H9 (cell line): ENCODE data around the gene BRD1. TPM values are rescaled to one million over a fixed set of nuclear protein-coding genes. Genes with fewer than 3 reads are reported as not detected.

Source experiments
- DNase-seq: peaks from one replicate; pipeline ENCODE4 v3.0.0-alpha.2; 2017
- H2AFZ ChIP-seq: one replicate; pipeline ENCODE4 v1.6.1; 2013; ENCODE audit warnings: mild to moderate bottlenecking, low read length, control low read depth, moderate library complexity
- H2AK5ac ChIP-seq: 2 replicates; pipeline ENCODE4 v1.6.1; 2013; ENCODE audit warnings: low read length, control low read depth, mixed read lengths; ENCODE audit not compliant: insufficient read length
- H2BK120ac ChIP-seq: one replicate; pipeline ENCODE4 v1.6.1; 2013; ENCODE audit warnings: low read depth, mild to moderate bottlenecking, low read length, control low read depth, inconsistent platforms; ENCODE audit not compliant: poor library complexity, severe bottlenecking
- H2BK12ac ChIP-seq: 2 replicates; pipeline ENCODE4 v1.6.1; 2013; ENCODE audit warnings: low read length, control low read depth, mixed read lengths, low read depth; ENCODE audit not compliant: insufficient read length
- H2BK15ac ChIP-seq: 2 replicates; pipeline ENCODE4 v1.6.1; 2013; ENCODE audit warnings: low read depth, low read length, control low read depth
- H2BK20ac ChIP-seq: one replicate; pipeline ENCODE4 v1.6.1; 2013; ENCODE audit warnings: low read depth, mild to moderate bottlenecking, low read length, control low read depth, inconsistent platforms; ENCODE audit not compliant: poor library complexity, severe bottlenecking
- H2BK5ac ChIP-seq: 2 replicates; pipeline ENCODE4 v1.6.1; 2013; ENCODE audit warnings: low read length, control low read depth, mixed read lengths; ENCODE audit not compliant: insufficient read length
- H3K14ac ChIP-seq: 2 replicates; pipeline ENCODE4 v1.6.1; 2013; ENCODE audit warnings: low read length, control low read depth; ENCODE audit not compliant: insufficient read depth
- H3K18ac ChIP-seq: 2 replicates; pipeline ENCODE4 v1.6.1; 2013; ENCODE audit warnings: low read depth, mild to moderate bottlenecking, mixed read lengths, low read length, control low read depth; ENCODE audit not compliant: insufficient read length
- H3K23ac ChIP-seq: 2 replicates; pipeline ENCODE4 v1.6.1; 2013; ENCODE audit warnings: low read length, control low read depth, mixed read lengths, low read depth; ENCODE audit not compliant: insufficient read length
- H3K23me2 ChIP-seq: 2 replicates; pipeline ENCODE4 v1.6.1; 2013; ENCODE audit warnings: low read depth, mild to moderate bottlenecking, mixed read lengths, low read length, control low read depth; ENCODE audit not compliant: insufficient read length, poor library complexity, severe bottlenecking
- H3K27ac ChIP-seq: 2 replicates; pipeline ENCODE4 v1.5.1; 2013; ENCODE audit warnings: low read length, control low read depth, mixed read lengths, low read depth; ENCODE audit not compliant: insufficient read length
- H3K27me3 ChIP-seq: 2 replicates; pipeline ENCODE4 v1.6.1; 2013; ENCODE audit warnings: low read length, control low read depth, inconsistent platforms; ENCODE audit not compliant: insufficient read depth
- H3K4ac ChIP-seq: 2 replicates; pipeline ENCODE4 v1.6.1; 2013; ENCODE audit warnings: low read depth, mild to moderate bottlenecking, control low read depth, inconsistent platforms, low read length, moderate library complexity
- H3K4me1 ChIP-seq: 2 replicates; pipeline ENCODE4 v1.6.1; 2013; ENCODE audit warnings: low read length, control low read depth, inconsistent platforms; ENCODE audit not compliant: insufficient read depth
- H3K4me2 ChIP-seq: 2 replicates; pipeline ENCODE4 v1.6.1; 2013; ENCODE audit warnings: low read length, control low read depth, mixed read lengths; ENCODE audit not compliant: insufficient read length, insufficient read depth
- H3K56ac ChIP-seq: 2 replicates; pipeline ENCODE4 v1.6.1; 2013; ENCODE audit warnings: low read depth, mild to moderate bottlenecking, mixed read lengths, low read length, control low read depth; ENCODE audit not compliant: insufficient read length
- H3K79me1 ChIP-seq: 2 replicates; pipeline ENCODE4 v1.6.1; 2013; ENCODE audit warnings: low read depth, mild to moderate bottlenecking, moderate library complexity, low read length, control low read depth, inconsistent platforms; ENCODE audit not compliant: insufficient read depth, poor library complexity, severe bottlenecking
- H3K79me2 ChIP-seq: 2 replicates; pipeline ENCODE4 v1.6.1; 2013; ENCODE audit warnings: low read length, control low read depth, inconsistent platforms; ENCODE audit not compliant: insufficient read depth
- H3K9ac ChIP-seq: 2 replicates; pipeline ENCODE4 v1.6.1; 2013; ENCODE audit warnings: low read length, control low read depth, mixed read lengths; ENCODE audit not compliant: insufficient read length; ENCODE audit errors: extremely low read depth
- H3K9me3 ChIP-seq: one replicate; pipeline ENCODE4 v1.6.1; 2013; ENCODE audit warnings: low read depth, low read length, inconsistent platforms; ENCODE audit not compliant: control insufficient read depth
- H3T11ph ChIP-seq: one replicate; pipeline ENCODE4 v1.6.1; 2013; ENCODE audit warnings: mild to moderate bottlenecking, low read length, control low read depth, inconsistent platforms
- H4K20me1 ChIP-seq: one replicate; pipeline ENCODE4 v1.6.1; 2013; ENCODE audit not compliant: control insufficient read depth, insufficient read length, insufficient read depth
- H4K5ac ChIP-seq: 2 replicates; pipeline ENCODE4 v1.6.1; 2013; ENCODE audit warnings: low read depth, mild to moderate bottlenecking, mixed read lengths, low read length, control low read depth; ENCODE audit not compliant: insufficient read length
- H4K8ac ChIP-seq: replicated peaks from 2 replicates; pipeline ENCODE4 v1.6.1; 2013; ENCODE audit warnings: low read length, control low read depth, mixed read lengths, low read depth; ENCODE audit not compliant: insufficient read length
- H4K91ac ChIP-seq: 2 replicates; pipeline ENCODE4 v1.6.1; 2013; ENCODE audit warnings: low read depth, mild to moderate bottlenecking, moderate library complexity, mixed read lengths, low read length, control low read depth; ENCODE audit not compliant: insufficient read length
- H3K27ac Mint-ChIP-seq, 3 experiments: 2 replicates in 2 of 3; 3 replicates in 1 of 3; pipeline ENCODE4 v1.8.0; 2020 to 2021; ENCODE audit warnings: mixed read lengths in 3 of 3, mild to moderate bottlenecking in 1 of 3, moderate library complexity in 1 of 3
- H3K27me3 Mint-ChIP-seq: 2 replicates; pipeline ENCODE4 v1.8.0; 2021; ENCODE audit warnings: low read depth, mild to moderate bottlenecking, moderate library complexity, mixed read lengths
- H3K36me3 Mint-ChIP-seq, 3 experiments: 2 replicates in 2 of 3; 3 replicates in 1 of 3; pipeline ENCODE4 v1.8.0; 2020 to 2021; ENCODE audit warnings: low read depth in 3 of 3, mixed read lengths in 3 of 3; ENCODE audit not compliant: insufficient read depth in 1 of 3
- H3K4me1 Mint-ChIP-seq, 2 experiments: 2 replicates each; pipeline ENCODE4 v1.8.0; 2020; ENCODE audit warnings: mixed read lengths in 2 of 2
- H3K4me3 Mint-ChIP-seq, 2 experiments: 2 replicates in 1 of 2; 3 replicates in 1 of 2; pipeline ENCODE4 v1.8.0; 2020 to 2021; ENCODE audit warnings: mild to moderate bottlenecking in 2 of 2, mixed read lengths in 2 of 2, moderate library complexity in 1 of 2
- H3K9me3 Mint-ChIP-seq, 2 experiments: 2 replicates in 1 of 2; 3 replicates in 1 of 2; pipeline ENCODE4 v1.8.0; 2020; ENCODE audit warnings: mild to moderate bottlenecking in 2 of 2, mixed read lengths in 2 of 2, moderate library complexity in 1 of 2
- CTCF ChIP-seq: fragments of 200-600 bp; sonication (generic); conservative IDR thresholded peaks from 3 replicates; pipeline ENCODE4 v1.8.0; 2021; ENCODE audit warnings: antibody characterized with exemption, mild to moderate bottlenecking
- WGBS: extraction: QIAGEN DNeasy Blood & Tissue Kit; methylation state at CpG from one replicate; pipeline ENCODE4 v1.1.7; 2013; ENCODE audit warnings: missing lambda C conversion rate, low lambda C conversion rate, mixed read lengths; ENCODE audit not compliant: insufficient read length; ENCODE audit errors: extremely low coverage; 5-methylcytosine and 5-hydroxymethylcytosine counted together
- total RNA-seq: library from RNA; stranded (reverse); gene quantifications from 2 replicates; pipeline ENCODE4 v1.2.1, GENCODE V29; 2021

Gene BRD1
- total RNA-seq, 1 experiment from 2014 or later, result 51.3 TPM

GRCh38 chr22:49747716-49748115 lies 80.0 kb downstream of the BRD1 start:
- H3K4me1 ChIP-seq, result peaks cover 2% of the 10 kb centered on the region; the same call in 1 of the 2 replicates
- peaks cover 12% of the 10 kb centered on the region for H3K27me3 Mint-ChIP-seq
- H4K20me1 ChIP-seq, result peaks cover 3% of the 10 kb centered on the region
- H3K9ac ChIP-seq, result no peak overlapping the region
- no peak overlapping the region for H2BK5ac ChIP-seq
- peaks cover 45% of the 10 kb centered on the region in 2 experiments for H3K9me3 Mint-ChIP-seq
- H3K23me2 ChIP-seq, result no peaks in the 10 kb centered on the region
- H3K9me3 ChIP-seq, result peaks cover 9% of the 10 kb centered on the region
- no CpG with 5 or more reads among the region's 3 CpGs for WGBS
- no peak overlapping the region for H4K91ac ChIP-seq
- H3K36me3 Mint-ChIP-seq, result peaks cover 4 to 17% (median 8%) of the 10 kb centered on the region in 3 experiments; a peak in 6 of 7 replicates
- no peak overlapping the region for H2BK12ac ChIP-seq
- no peak overlapping the region for H3K4me3 Mint-ChIP-seq
- H3K27ac Mint-ChIP-seq, result peak overlapping the region in 1 of 3 experiments; percentile 18; a peak in 1 of 7 replicates
- TF ChIP-seq CTCF, result no peak
- H3K56ac ChIP-seq, result no peak overlapping the region
- no peak overlapping the region for H2AFZ ChIP-seq
- no peaks in the 10 kb centered on the region for H3K79me2 ChIP-seq
- H2BK120ac ChIP-seq, result no peak overlapping the region
- H4K8ac ChIP-seq, result no peak overlapping the region
- H4K5ac ChIP-seq, result no peak overlapping the region
- H3T11ph ChIP-seq, result no peak overlapping the region
- H3K18ac ChIP-seq, result no peak overlapping the region
- no peak overlapping the region for H3K4ac ChIP-seq
- peaks cover 7 to 18% of the 10 kb centered on the region in 2 experiments for H3K4me1 Mint-ChIP-seq
- H3K79me1 ChIP-seq, result no peaks in the 10 kb centered on the region
- H3K27me3 ChIP-seq, result no peaks in the 10 kb centered on the region
- no peak overlapping the region for H3K4me2 ChIP-seq
- no peak overlapping the region for H2AK5ac ChIP-seq
- no peak overlapping the region for H3K27ac ChIP-seq
- no peak overlapping the region for H2BK20ac ChIP-seq
- no peak for DNase-seq
- H3K14ac ChIP-seq, result no peak overlapping the region
- H3K23ac ChIP-seq, result no peak overlapping the region
- H2BK15ac ChIP-seq, result no peak overlapping the region
